ENCODE results near the gene FBXW12.

DNA sequence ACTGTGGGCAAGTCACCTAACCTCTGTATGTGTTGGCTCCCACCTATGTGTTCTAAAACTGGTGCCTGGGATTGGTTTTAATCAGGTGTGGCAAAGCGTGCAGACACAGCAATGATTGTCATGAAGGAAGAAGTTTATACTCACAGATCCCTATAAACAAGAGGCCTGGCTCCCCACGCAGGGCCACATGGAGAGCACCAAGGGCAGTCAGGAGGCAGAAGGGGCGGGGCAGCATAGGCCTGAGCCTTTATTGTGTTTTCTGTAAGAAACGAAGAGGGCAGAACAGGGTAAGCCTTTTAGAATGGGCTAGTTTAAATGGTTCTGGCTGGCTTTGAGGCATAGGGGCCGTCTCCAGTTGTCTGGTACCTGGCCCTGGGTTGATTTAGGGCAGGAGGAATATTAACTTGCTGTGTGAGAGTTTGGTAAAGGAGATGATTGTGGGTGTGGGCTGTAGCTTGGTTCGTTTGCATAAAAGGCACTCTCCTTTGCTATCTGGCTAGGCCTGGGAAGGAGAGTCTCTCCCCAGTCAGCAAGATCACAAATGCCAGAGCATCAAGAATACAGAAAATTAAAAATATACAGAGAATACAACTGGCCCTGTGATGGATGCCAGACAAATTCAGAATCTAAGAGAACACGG lies 2.2 kb upstream of the FBXW12 start:
- TF ChIP-seq CTCF (conservative IDR thresholded peaks at IDR 0.05 in 1 of 2, IDR thresholded peaks at IDR 0.05 in 1 of 2; ENCODE audit: extremely low read depth in 1 of 2, insufficient read depth in 1 of 2, low read depth in 1 of 2, low read length in 2 of 2) = no peak
- no peak for TF ChIP-seq EZH2 (IDR thresholded peaks at IDR 0.05; ENCODE audit: borderline replicate concordance, low read length)
